BLaER1 (cell line): ENCODE results near the gene PMS1.
"Not testable (repeated sequence)": the region's sequence is repeated elsewhere in the genome, so short reads cannot be mapped to it uniquely, and the experiment has no call there.

ENCODE experiments used
- H3K27ac ChIP-seq: shearing (Covaris generic); formaldehyde crosslinking; 2 replicates; pipeline ENCODE4 v1.8.1; 2022
- H3K27me3 ChIP-seq: shearing (Covaris generic); formaldehyde crosslinking; 2 replicates; pipeline ENCODE4 v1.8.1; 2022
- H3K36me3 ChIP-seq: shearing (Covaris generic); formaldehyde crosslinking; 2 replicates; pipeline ENCODE4 v1.8.1; 2022
- H3K4me1 ChIP-seq: shearing (Covaris generic); formaldehyde crosslinking; 2 replicates; pipeline ENCODE4 v1.8.1; 2022
- H3K4me2 ChIP-seq: shearing (Covaris generic); formaldehyde crosslinking; 2 replicates; pipeline ENCODE4 v1.8.1; 2022
- H3K4me3 ChIP-seq: shearing (Covaris generic); formaldehyde crosslinking; 2 replicates; pipeline ENCODE4 v1.8.1; 2022
- H3K9ac ChIP-seq: shearing (Covaris generic); formaldehyde crosslinking; 2 replicates; pipeline ENCODE4 v1.8.1; 2022
- H3K9me3 ChIP-seq: shearing (Covaris generic); formaldehyde crosslinking; 2 replicates; pipeline ENCODE4 v1.8.1; 2022
- H4K20me1 ChIP-seq: shearing (Covaris generic); formaldehyde crosslinking; 2 replicates; pipeline ENCODE4 v1.8.1; 2022
- Cebpa-rat ChIP-seq: shearing (Covaris generic); IDR thresholded peaks from 2 replicates; pipeline ENCODE4 v1.8.1; 2022

The PMS1 gene

DNA sequence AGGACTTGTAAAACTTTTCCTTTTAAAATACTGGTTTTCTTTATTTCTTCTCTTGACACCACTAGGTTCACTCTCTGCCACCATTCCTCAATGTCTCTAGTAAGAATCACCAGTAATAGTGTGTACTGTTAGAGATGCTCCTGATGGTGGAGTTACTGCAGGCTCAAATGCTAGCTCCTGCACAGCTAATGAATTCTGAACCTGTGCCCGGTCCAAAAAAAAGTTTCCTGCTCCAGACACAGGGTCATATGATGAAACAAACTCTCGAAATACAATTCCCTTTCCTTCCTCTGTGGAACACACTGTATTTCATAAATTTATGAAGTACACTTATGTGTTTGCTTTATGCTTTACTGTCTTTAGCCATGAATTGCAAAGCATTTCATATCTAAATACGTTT lies 19.2 kb downstream of the PMS1 start:
- no peak overlapping the region for H3K4me2 ChIP-seq
- no peaks in the 10 kb centered on the region for H3K4me1 ChIP-seq
- H3K9me3 ChIP-seq = no peaks in the 10 kb centered on the region
- H3K9ac ChIP-seq = no peak overlapping the region
- H3K27ac ChIP-seq = no peak overlapping the region
- no peak for TF ChIP-seq Cebpa-rat
- H3K36me3 ChIP-seq = peaks cover 56% of the 10 kb centered on the region
- no peaks in the 10 kb centered on the region for H3K27me3 ChIP-seq
- H4K20me1 ChIP-seq = peaks cover 13% of the 10 kb centered on the region
- no peak overlapping the region for H3K4me3 ChIP-seq

DNA sequence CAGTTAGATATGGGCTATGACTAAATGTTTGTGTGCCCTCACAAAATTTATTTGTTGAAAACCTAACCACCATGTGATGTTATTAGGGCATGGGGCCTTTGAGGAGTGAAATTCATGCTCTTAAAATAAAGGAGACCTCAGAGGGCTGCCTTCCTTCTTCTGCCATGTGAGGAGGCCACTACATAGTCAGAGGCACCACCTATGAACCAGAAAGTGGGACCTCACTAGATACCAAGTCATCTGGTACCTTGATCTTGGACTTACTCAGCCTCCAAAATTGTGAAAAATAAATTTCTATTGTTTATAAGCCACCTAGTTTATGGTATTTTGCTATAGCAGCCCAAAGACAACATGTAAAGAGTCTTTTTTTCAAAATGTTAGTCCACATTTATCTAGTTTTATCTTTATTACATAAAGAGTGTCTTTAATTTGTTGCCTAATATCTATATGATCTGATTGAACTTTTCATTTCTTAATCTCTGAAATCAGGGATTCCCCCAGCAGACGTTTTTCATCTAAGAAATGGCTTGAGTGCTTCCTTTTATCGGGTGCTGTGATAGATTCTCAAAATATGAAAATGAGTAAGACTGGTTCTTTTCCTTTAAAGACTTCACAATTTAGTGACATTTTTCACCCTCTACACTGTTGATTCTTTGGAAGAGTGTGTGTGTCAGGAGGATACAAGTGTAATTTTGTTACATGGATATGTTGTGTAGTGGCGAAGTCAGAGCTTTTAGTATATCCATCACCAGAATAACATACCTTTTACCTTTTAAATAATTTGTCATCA lies 34.2 kb downstream of the PMS1 start:
- Histone ChIP-seq H3K4me1 (no peaks in the 10 kb centered on the region), H3K9me3 (0 out of 2 replicates have a peak, but pooled peaks cover 6% of the 10 kb centered on the region), H3K4me2 (no peak overlapping the region), H3K4me3 (no peak overlapping the region), H4K20me1 (no peaks in the 10 kb centered on the region), H3K27ac (no peak overlapping the region), H3K36me3 (peaks cover 54% of the 10 kb centered on the region), H3K9ac (no peak overlapping the region), H3K27me3 (no peaks in the 10 kb centered on the region)
- TF ChIP-seq Cebpa-rat = no peak

DNA sequence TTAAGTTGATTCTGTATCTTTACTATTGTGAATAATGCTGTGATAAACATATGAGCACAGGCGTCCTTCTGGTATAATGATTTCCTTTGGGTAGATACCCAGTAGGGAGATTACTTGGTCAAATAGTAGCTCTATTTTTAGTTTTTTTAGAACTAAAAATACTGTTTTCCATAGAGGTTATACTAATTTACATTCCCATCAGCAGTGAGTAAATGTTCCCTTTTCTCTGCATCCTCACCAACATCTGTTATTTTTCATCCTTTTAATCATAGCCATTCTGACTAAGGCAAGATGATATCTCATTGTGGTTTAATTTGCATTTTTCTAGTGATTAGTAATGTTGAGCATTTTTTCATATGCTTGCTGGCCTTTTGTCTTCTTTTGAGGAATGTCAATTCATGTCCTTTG lies 35.1 kb downstream of the PMS1 start:
- Histone ChIP-seq H4K20me1 (no peaks in the 10 kb centered on the region), H3K27me3 (no peaks in the 10 kb centered on the region), H3K4me1 (no peaks in the 10 kb centered on the region), H3K36me3 (peaks cover 54% of the 10 kb centered on the region), H3K9ac (no peak overlapping the region), H3K4me2 (no peak overlapping the region), H3K27ac (no peak overlapping the region), H3K9me3 (0 out of 2 replicates have a peak, but pooled peaks cover 6% of the 10 kb centered on the region), H3K4me3 (no peak overlapping the region)
- no peak for TF ChIP-seq Cebpa-rat

DNA sequence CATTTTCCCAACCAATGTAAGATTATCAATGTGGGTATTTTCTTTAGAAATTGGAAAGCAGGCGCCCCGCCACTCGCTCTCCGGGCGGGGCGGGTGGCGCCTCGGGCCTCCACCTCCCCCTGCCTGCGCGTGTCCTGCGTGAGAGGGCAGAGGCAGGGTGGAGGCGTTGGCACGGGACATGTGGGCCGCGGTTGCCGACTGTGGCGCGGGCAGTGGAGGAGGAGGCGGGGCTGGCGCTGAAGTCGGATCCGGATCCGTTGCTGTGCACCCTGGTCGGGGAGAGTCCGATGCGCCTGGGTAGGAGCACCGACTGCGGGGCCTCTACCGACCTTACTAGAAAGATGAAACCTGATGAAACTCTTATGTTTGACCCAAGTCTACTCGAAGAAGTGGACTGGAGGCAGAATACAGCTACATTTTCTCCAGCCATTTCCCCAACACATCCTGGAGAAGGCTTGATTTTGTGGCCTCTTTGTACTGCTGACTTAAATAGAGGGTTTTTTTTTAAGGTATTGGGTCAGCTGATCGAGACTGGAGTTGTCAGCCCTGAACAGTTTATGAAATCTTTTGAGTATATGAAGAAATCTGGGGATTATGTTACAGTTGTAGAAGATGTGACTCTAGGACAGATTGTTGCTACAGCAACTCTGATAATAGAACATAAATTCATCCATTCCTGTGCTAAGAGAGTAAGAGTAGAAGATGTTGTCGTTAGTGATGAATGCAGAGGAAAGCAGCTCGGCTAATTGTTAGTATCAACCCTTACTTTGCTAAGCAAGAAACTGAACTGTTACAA lies 37.9 kb downstream of the PMS1 start:
- Histone ChIP-seq H3K4me2 (no peak overlapping the region), H3K9me3 (no peaks in the 10 kb centered on the region)

DNA sequence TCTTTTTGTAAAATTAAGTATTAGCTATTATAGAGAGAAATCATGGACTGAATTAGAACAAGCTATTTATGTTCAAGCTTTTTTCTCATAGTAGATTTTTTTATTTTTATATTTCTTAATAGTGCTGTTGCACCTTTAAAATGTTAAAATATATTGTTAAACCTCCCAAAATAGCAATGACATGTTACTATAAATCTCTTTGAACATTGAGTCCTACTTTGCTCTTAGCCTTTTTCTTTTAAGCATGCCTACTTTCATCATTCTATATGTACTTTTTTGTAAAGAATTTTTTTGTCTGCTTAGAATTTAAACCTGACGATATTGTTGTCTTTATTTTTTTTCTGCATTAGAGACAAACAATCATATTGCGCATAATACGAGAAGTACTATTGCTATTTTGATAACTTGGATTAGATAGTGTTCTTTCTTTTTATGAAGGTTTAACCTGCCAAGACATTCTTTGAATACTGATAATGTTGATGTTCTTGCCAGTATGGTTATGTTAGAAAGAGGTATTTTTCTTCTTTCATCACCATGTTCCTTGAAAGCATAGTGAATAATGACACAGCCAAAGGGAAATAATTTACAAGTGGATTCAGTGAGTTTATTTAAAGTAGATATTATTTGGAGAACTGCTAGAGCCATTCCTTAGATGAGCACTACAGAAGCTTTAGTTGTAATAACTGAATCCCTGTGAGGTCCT lies 40.6 kb downstream of the PMS1 start:
- no peaks in the 10 kb centered on the region for H3K27me3 ChIP-seq
- H3K4me3 ChIP-seq = no peak overlapping the region
- TF ChIP-seq Cebpa-rat = no peak
- H3K9me3 ChIP-seq = no peaks in the 10 kb centered on the region
- no peaks in the 10 kb centered on the region for H3K4me1 ChIP-seq
- H3K9ac ChIP-seq = no peak overlapping the region
- no peak overlapping the region for H3K27ac ChIP-seq
- H3K36me3 ChIP-seq = peaks cover 29% of the 10 kb centered on the region
- no peaks in the 10 kb centered on the region for H4K20me1 ChIP-seq
- no peak overlapping the region for H3K4me2 ChIP-seq

More for the DNA sequence above, 37.9 kb downstream of the PMS1 start:
- Histone ChIP-seq H3K9ac (no peak overlapping the region), H4K20me1 (no peaks in the 10 kb centered on the region), H3K27me3 (no peaks in the 10 kb centered on the region), H3K4me3 (no peak overlapping the region), H3K4me1 (no peaks in the 10 kb centered on the region), H3K27ac (no peak overlapping the region), H3K36me3 (peaks cover 41% of the 10 kb centered on the region)
- TF ChIP-seq Cebpa-rat = no peak

DNA sequence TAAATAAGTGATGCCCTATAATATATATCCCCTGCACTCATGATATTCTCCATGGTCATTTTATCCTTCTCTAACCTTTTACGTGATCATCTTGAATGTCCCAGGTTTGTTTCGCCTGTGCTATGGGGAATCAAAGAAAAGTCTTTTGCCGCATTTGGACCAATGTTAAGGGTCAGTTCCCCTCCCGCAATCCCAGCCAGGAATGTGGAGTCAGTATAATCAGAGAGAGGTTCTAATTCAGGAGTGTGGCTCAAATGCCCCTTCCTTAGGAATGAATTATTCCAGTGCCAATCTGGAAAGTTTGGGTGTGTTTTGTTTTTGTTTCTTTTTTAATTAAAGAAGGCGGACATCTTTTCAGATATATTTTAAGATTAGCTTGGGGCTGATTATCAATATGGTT lies 41.8 kb downstream of the PMS1 start:
- Histone ChIP-seq H3K27ac (no peak overlapping the region), H3K4me2 (no peak overlapping the region), H3K4me3 (no peak overlapping the region)

DNA sequence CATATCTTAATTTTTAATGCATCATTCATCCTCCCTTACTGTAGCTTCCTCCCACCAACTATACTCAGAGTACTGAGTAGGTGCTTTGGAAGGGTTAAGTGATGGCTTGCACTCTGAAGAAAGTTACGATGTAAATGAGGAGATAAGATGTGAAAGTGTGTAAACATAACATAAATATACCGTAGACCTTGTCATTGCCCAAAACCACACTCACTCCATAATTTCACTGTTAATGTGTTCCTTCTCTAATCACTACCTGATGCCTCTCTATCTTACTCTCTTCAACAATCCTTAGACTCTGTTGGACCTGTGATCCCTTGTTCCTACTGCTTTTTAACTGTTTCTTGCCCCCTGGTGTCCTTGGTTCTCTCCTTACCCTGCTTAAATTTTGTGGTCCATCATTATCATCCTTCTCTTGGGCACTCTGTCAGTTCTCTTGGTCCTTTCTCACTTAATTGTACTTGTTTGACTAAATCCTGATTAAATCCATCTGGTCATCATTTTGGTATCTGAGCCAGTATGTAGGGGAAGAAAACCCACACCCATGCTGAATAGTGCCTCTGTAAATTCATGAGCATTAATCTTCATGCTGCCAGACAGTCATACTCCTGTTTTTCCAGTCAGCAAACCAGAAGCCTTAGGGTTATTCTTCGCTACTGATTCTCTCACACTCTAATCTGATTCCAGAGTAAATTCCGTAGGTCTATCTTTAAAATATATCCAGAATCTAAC lies 45.0 kb downstream of the PMS1 start:
- no peak overlapping the region for H3K9ac ChIP-seq
- peaks cover 30% of the 10 kb centered on the region for H3K36me3 ChIP-seq
- no peak for TF ChIP-seq Cebpa-rat
- no peaks in the 10 kb centered on the region for H3K4me1 ChIP-seq
- H3K4me3 ChIP-seq = no peak overlapping the region
- no peak overlapping the region for H3K27ac ChIP-seq
- H3K27me3 ChIP-seq = no peaks in the 10 kb centered on the region
- no peak overlapping the region for H3K4me2 ChIP-seq
- H4K20me1 ChIP-seq = no peaks in the 10 kb centered on the region
- H3K9me3 ChIP-seq = no peaks in the 10 kb centered on the region

More for the DNA sequence above, 41.8 kb downstream of the PMS1 start:
- Histone ChIP-seq H3K36me3 (peaks cover 27% of the 10 kb centered on the region), H3K4me1 (no peaks in the 10 kb centered on the region), H3K27me3 (no peaks in the 10 kb centered on the region), H3K9ac (no peak overlapping the region), H4K20me1 (no peaks in the 10 kb centered on the region), H3K9me3 (no peaks in the 10 kb centered on the region)
- no peak for TF ChIP-seq Cebpa-rat

DNA sequence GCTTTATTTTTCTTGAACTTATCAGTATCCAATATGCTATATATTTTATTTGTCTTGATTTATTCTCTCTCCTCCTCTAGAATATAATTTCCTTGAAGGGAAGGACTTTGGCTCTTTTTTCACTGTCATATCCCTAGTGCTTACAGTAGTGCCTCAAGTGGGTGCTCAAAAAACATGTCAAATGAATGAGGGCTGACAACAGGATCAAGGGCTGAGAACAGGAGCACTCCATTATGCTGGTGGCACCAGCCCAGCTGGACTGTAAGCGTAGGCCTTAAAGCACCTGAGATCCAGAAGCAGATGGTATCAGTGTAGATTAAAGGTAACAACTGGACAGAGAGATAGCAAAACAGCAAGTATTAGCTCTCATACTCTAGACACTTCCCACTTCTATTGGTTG lies 46.3 kb downstream of the PMS1 start:
- Histone ChIP-seq H3K4me2 (no peak overlapping the region), H3K36me3 (peaks cover 35% of the 10 kb centered on the region), H3K27me3 (no peaks in the 10 kb centered on the region), H4K20me1 (no peaks in the 10 kb centered on the region), H3K9me3 (no peaks in the 10 kb centered on the region), H3K4me1 (no peaks in the 10 kb centered on the region), H3K4me3 (no peak overlapping the region), H3K27ac (no peak overlapping the region), H3K9ac (no peak overlapping the region)
- no peak for TF ChIP-seq Cebpa-rat

DNA sequence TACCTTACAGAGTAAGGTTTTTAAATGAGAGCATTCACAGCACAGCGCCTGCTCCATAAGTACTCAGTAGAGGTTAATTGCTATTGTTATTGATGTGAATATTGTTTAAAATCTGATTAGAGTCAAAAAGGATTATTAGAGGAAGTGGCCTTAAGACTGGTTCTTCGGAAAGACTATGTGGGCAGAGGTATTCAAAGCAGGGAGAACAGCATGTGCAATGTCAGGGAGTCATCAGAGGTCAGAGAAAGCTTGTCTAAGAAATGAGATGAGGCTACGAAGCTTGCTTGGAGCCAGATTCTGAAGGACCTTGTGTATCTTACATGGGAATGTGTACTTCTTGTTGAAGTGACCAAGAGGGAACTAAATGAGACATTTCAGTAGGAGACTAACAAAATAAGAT lies 49.8 kb downstream of the PMS1 start:
- H3K9ac ChIP-seq = no peak overlapping the region
- H3K27me3 ChIP-seq = no peaks in the 10 kb centered on the region
- peaks cover 45% of the 10 kb centered on the region for H3K36me3 ChIP-seq
- no peaks in the 10 kb centered on the region for H4K20me1 ChIP-seq
- no peak overlapping the region for H3K27ac ChIP-seq
- H3K4me1 ChIP-seq = no peaks in the 10 kb centered on the region
- no peak overlapping the region for H3K4me2 ChIP-seq
- no peak overlapping the region for H3K4me3 ChIP-seq
- no peak for TF ChIP-seq Cebpa-rat
- no peaks in the 10 kb centered on the region for H3K9me3 ChIP-seq

DNA sequence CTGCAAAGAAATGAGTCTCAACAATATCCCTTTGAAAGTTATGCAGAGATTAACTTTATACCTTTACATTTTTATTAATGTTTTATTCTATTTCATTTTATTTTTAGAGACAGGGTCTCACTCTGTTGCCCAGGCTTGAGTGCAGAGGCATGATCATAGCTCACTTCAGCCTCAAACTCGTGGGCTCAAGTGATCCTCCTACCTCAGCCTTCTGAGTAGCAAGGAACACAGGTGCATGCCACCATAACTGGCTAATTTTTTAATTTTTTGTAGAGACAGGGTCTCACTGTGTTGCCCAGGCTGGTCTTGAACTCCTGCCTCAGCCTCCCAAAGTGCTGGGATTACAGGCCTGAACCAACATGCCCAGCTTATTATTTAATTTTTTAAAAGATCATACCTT lies 50.4 kb downstream of the PMS1 start:
- H3K36me3 ChIP-seq = peaks cover 48% of the 10 kb centered on the region
- H3K27ac ChIP-seq = not testable (repeated sequence)

More for the DNA sequence above, 50.4 kb downstream of the PMS1 start:
- H3K27me3 ChIP-seq, H3K4me1 ChIP-seq, H3K9ac ChIP-seq, H4K20me1 ChIP-seq, H3K9me3 ChIP-seq, H3K4me2 ChIP-seq, H3K4me3 ChIP-seq: not testable (repeated sequence)
